ENCODE data around the gene TNP2.

The TNP2 gene

GRCh38 chr16:11259655-11260595 is 9.2 kb downstream of the TNP2 start:
- Histone ChIP-seq H3K27me3 (replicated peaks; ENCODE audit: control insufficient read depth, insufficient read depth, low read length) (no peaks in the 10 kb centered on the region), H3K9me3 (ENCODE audit: control insufficient read depth, low read length) (no peaks in the 10 kb centered on the region), H3K4me1 (ENCODE audit: control insufficient read depth, insufficient read depth, low read length) (peaks cover 18% of the 10 kb centered on the region), H3K36me3 (ENCODE audit: control insufficient read depth, insufficient read depth, low read length, severe bottlenecking) (no peaks in the 10 kb centered on the region), H3K4me3 (ENCODE audit: low read length) (no peak overlapping the region), H3K9ac (ENCODE audit: low read length) (no peak overlapping the region)
- DNase-seq (ENCODE audit: low read depth), result no peak

DNA sequence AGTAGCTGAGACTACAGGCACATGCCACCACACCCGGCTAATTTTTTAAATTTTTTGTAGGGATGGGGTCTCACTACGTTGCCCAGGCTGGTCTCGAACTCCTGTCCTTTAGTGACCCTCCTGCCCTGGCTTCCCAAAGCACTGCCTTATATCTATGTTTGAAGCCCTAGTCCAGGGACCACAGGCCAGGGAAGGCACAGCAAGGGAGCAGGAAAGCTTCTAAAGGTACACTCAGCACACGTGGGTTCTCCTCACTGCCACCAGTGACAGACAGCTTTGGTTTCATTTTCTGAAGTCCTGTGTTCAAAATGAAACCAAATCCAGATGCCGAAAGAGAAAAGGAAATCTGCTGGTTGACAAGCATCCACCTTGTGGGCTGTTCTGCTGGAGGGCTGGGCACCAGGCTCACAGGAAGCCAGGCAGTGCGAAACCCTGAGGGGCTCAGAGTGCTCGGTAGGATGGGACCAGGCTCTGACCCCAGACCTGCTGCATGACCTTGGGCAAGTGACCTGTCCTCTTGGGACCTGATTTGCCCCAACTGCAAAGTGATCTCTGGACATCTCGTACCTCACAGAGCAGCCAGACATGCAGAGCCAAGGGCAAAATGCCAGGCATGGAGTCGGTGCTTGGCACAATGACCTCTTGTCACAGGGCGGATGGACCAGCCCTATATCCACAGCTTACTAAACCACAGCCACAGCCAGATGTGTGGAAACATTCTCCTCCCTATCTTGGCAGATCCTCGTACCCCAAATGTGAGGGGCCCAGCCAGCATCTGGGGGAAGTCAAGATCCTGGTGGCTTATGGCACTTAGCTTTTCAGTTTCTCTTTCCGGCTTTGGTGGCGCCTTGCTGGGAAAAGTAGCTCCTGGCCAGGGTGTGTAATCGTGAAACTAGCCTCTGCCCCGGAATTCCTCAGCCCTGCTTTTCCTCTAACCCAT is 10.3 kb downstream of the TNP2 start:
- peak; percentile 21 for DNase-seq (ENCODE audit: low read depth)
- Histone ChIP-seq H3K36me3 (ENCODE audit: control insufficient read depth, insufficient read depth, low read length, severe bottlenecking) (no peaks in the 10 kb centered on the region), H3K9me3 (ENCODE audit: control insufficient read depth, low read length) (no peaks in the 10 kb centered on the region), H3K9ac (ENCODE audit: low read length) (no peak overlapping the region), H3K4me3 (ENCODE audit: low read length) (peak overlapping the region; percentile 44), H3K27me3 (replicated peaks; ENCODE audit: control insufficient read depth, insufficient read depth, low read length) (no peaks in the 10 kb centered on the region), H3K4me1 (ENCODE audit: control insufficient read depth, insufficient read depth, low read length) (peaks cover 22% of the 10 kb centered on the region)

- H3K36me3 ChIP-seq (ENCODE audit: control insufficient read depth, insufficient read depth, low read length, severe bottlenecking), result no peaks in the 10 kb centered on the region
- H3K27me3 ChIP-seq (replicated peaks; ENCODE audit: control insufficient read depth, insufficient read depth, low read length), result no peaks in the 10 kb centered on the region
- H3K4me3 ChIP-seq (ENCODE audit: low read length), result peak overlapping the region; percentile 86
- peak; percentile 88 for DNase-seq (ENCODE audit: low read depth)
- H3K9ac ChIP-seq (ENCODE audit: low read length), result peak overlapping the region; percentile 88
- peaks cover 22% of the 10 kb centered on the region for H3K4me1 ChIP-seq (ENCODE audit: control insufficient read depth, insufficient read depth, low read length)
- no peaks in the 10 kb centered on the region for H3K9me3 ChIP-seq (ENCODE audit: control insufficient read depth, low read length)
These were observed 11.8 kb downstream of the TNP2 start for GRCh38 chr16:11257131-11257938.

- H3K9ac ChIP-seq (ENCODE audit: low read length), result peak overlapping the region; percentile 88
- H3K4me1 ChIP-seq (ENCODE audit: control insufficient read depth, insufficient read depth, low read length), result peaks cover 22% of the 10 kb centered on the region
- H3K4me3 ChIP-seq (ENCODE audit: low read length), result peak overlapping the region; percentile 86
- peak; percentile 83 for DNase-seq (ENCODE audit: low read depth)
- H3K27me3 ChIP-seq (replicated peaks; ENCODE audit: control insufficient read depth, insufficient read depth, low read length), result no peaks in the 10 kb centered on the region
- H3K9me3 ChIP-seq (ENCODE audit: control insufficient read depth, low read length), result no peaks in the 10 kb centered on the region
- no peaks in the 10 kb centered on the region for H3K36me3 ChIP-seq (ENCODE audit: control insufficient read depth, insufficient read depth, low read length, severe bottlenecking)
These were observed 12.4 kb downstream of the TNP2 start for GRCh38 chr16:11256661-11257130.

- DNase-seq (ENCODE audit: low read depth), result peak; percentile 95
- no peaks in the 10 kb centered on the region for H3K9me3 ChIP-seq (ENCODE audit: control insufficient read depth, low read length)
- H3K4me3 ChIP-seq (ENCODE audit: low read length), result peak within 1 kb of the TSS; percentile 86
- no peaks in the 10 kb centered on the region for H3K36me3 ChIP-seq (ENCODE audit: control insufficient read depth, insufficient read depth, low read length, severe bottlenecking)
- H3K4me1 ChIP-seq (ENCODE audit: control insufficient read depth, insufficient read depth, low read length), result peaks cover 22% of the 10 kb centered on the region
- H3K27me3 ChIP-seq (replicated peaks; ENCODE audit: control insufficient read depth, insufficient read depth, low read length), result no peaks in the 10 kb centered on the region
- H3K9ac ChIP-seq (ENCODE audit: low read length), result peak within 1 kb of the TSS; percentile 88
These were observed 13.1 kb downstream of the TNP2 start, which contains the start of gene SOCS1 for GRCh38 chr16:11255737-11256660. TSS of gene SOCS1 (minus strand) at chr16:11256204. CDS start at chr16:11255478, 726 bp downstream.

DNA sequence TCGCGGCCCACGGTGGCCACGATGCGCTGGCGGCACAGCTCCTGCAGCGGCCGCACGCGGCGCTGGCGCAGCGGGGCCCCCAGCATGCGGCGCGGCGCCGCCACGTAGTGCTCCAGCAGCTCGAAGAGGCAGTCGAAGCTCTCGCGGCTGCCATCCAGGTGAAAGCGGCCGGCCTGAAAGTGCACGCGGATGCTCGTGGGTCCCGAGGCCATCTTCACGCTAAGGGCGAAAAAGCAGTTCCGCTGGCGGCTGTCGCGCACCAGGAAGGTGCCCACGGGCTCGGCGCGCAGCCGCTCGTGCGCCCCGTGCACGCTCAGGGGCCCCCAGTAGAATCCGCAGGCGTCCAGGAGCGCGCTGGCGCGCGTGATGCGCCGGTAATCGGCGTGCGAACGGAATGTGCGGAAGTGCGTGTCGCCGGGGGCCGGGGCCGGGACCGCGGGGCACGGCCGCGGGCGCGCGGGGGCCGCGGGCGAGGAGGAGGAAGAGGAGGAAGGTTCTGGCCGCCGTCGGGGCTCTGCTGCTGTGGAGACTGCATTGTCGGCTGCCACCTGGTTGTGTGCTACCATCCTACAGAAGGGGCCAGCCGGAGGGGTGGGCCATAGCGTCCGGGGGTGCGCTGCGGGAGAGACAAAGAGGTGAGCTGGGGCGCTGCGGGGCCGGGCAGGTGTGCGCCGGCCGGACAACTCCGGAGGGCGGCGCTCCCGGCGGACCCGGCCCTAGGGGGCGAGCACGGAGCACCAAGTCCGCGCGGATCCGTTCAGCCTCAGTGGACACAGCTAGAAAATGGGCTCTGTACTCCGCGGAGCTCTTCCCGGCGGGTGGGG is 14.0 kb downstream of the TNP2 start:
- Histone ChIP-seq H3K36me3 (ENCODE audit: control insufficient read depth, insufficient read depth, low read length, severe bottlenecking) (no peaks in the 10 kb centered on the region), H3K27me3 (replicated peaks; ENCODE audit: control insufficient read depth, insufficient read depth, low read length) (no peaks in the 10 kb centered on the region), H3K9ac (ENCODE audit: low read length) (peak overlapping the region; percentile 80), H3K4me1 (ENCODE audit: control insufficient read depth, insufficient read depth, low read length) (peaks cover 22% of the 10 kb centered on the region), H3K4me3 (ENCODE audit: low read length) (peak overlapping the region; percentile 86), H3K9me3 (ENCODE audit: control insufficient read depth, low read length) (no peaks in the 10 kb centered on the region)
- DNase-seq (ENCODE audit: low read depth), result peak; percentile 63

GRCh38 chr16:11253995-11254912 is 14.9 kb downstream of the TNP2 start:
- peak overlapping the region; percentile 86 for H3K4me3 ChIP-seq (ENCODE audit: low read length)
- no peaks in the 10 kb centered on the region for H3K36me3 ChIP-seq (ENCODE audit: control insufficient read depth, insufficient read depth, low read length, severe bottlenecking)
- peak; percentile 30 for DNase-seq (ENCODE audit: low read depth)
- H3K9ac ChIP-seq (ENCODE audit: low read length), result peak overlapping the region; percentile 80
- H3K9me3 ChIP-seq (ENCODE audit: control insufficient read depth, low read length), result no peaks in the 10 kb centered on the region
- H3K27me3 ChIP-seq (replicated peaks; ENCODE audit: control insufficient read depth, insufficient read depth, low read length), result no peaks in the 10 kb centered on the region
- peaks cover 17% of the 10 kb centered on the region for H3K4me1 ChIP-seq (ENCODE audit: control insufficient read depth, insufficient read depth, low read length)

- H3K4me3 ChIP-seq (ENCODE audit: low read length), result no peak overlapping the region
- no peaks in the 10 kb centered on the region for H3K36me3 ChIP-seq (ENCODE audit: control insufficient read depth, insufficient read depth, low read length, severe bottlenecking)
- no peak overlapping the region for H3K9ac ChIP-seq (ENCODE audit: low read length)
- peak; percentile 19 for DNase-seq (ENCODE audit: low read depth)
- H3K9me3 ChIP-seq (ENCODE audit: control insufficient read depth, low read length), result no peaks in the 10 kb centered on the region
- peaks cover 9% of the 10 kb centered on the region for H3K4me1 ChIP-seq (ENCODE audit: control insufficient read depth, insufficient read depth, low read length)
- H3K27me3 ChIP-seq (replicated peaks; ENCODE audit: control insufficient read depth, insufficient read depth, low read length), result no peaks in the 10 kb centered on the region
These were observed 15.8 kb downstream of the TNP2 start for GRCh38 chr16:11253009-11253994.
